Suppressor macrophage treated with lipopolysaccharide for 1 hour (primary cell): ENCODE data around the gene ZNHIT3.
"Not testable (repeated sequence)": the region's sequence is repeated elsewhere in the genome, so short reads cannot be mapped to it uniquely, and the experiment has no call there.

ENCODE experiments used
- DNase-seq, 3 donors: peaks; one replicate each; pipeline ENCODE4 v3.0.0-alpha.2; 2020 to 2022

ZNHIT3 gene

DNA sequence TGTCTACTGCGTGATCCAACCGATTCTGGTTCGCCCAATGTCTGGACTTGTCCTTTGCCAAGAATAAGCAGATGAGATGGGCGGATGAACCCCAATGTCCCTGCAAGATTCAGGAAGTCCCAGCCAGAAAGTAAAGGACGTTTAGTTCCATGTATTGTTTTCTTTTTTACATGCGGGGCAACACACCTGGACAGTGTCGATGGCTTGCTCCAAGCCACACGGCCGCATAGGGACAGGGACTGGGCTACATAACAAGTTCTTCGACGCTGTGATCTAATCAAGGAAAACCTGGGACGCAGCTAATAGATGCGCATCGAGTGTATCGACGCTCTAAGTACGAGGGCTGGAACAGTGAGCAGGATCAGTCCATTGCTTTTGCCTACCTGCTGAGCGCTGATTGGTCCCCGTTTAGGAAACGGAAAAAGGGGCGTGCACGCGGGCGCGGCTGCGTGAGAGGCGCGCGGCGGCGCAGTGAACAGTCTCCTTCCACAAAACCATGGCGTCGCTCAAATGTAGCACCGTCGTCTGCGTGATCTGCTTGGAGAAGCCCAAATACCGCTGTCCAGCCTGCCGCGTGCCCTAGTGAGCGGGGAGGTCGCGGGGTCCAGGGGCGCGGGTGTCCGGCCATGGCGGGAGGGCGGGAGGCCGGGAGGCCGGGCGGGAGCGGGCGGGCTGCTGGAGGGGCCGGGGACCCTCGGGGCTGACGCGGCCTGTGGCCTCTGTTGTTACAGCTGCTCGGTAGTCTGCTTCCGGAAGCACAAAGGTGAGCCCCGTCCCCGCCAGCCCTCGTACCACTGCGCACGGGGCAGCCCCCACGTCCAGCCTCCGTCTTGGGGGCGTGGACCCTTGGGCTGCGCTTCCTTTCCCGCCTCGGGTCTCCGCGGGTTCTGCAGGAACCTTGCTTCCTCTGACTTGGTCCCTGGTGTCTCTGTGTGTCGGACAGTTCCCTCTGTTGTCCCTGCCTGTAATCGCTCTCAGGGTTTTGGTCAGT, at the start of gene ZNHIT3:
ZNHIT3 (plus strand) TSS at position 478 of the 991 bp plus-strand sequence; CDS start at position 497, 19 bp downstream.
- DNase-seq, result peak; percentile 93 to 96 (median 95)

- DNase-seq, result not testable (repeated sequence)
These were observed 44.7 kb upstream of the ZNHIT3 start for GRCh38 chr17:36441792-36442191.

- no peak for DNase-seq
These were observed 42.7 kb upstream of the ZNHIT3 start for GRCh38 chr17:36443777-36444176.

DNA sequence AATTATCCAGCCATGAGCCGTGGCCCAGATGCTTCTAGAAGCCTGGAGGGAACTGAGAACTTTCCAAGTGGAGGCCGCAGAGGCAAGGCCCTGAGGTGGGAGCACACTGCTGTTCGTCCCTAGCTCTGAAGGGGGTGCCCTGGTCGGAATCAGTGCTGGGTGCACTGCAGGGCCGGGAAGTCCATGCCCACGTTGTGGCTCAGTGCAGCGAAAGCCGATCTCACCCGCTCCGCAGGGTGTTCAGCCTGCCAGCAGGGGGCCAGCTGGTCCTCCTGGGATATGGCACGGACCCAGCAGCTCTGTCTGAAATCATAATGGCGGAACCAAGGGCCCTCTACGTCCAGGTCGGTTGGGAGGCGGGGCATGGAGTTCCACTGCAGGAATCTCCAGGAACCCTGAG, 36.5 kb upstream of the ZNHIT3 start:
- not testable (repeated sequence) for DNase-seq

DNA sequence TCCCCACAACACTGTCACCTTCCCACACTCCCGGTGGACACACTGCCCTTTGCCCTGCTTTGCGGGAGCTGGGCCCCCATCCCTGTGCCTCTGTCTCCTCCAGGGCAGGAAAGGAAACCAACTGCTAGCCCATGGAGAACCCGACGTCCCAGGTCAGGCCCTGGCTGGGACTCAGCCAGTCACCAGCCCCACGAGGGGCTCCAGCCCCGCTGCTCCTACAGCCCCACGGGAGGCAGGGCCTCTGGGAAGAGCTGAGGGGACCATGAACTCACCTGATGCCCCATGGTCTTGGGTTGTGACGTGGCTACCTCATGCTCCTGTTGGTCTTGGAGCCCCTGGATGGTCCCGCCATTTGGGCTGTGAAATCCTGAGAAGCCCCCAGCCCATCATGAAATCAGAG, 33.6 kb upstream of the ZNHIT3 start:
- not testable (repeated sequence) for DNase-seq

GRCh38 chr17:36457701-36458100, 28.8 kb upstream of the ZNHIT3 start:
- DNase-seq, result not testable (repeated sequence)

DNA sequence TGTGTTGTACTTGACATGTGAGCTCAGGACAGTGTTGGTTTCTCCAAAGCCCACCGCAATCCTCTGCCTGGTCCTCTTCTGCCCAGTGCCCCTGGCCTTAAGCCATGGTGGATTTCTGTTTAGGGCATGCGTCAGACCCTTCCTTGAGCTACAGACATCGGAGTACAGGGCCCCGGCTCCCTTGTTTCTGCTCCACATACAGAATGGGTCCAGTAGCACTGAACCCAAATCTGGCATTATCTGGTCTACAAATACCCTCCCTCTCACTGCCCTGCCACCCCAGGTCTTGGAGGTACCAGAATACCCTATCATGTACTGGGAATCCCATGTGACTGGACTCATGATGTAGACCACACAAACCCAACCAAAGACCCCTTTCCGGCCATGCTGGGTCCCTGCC, 27.4 kb upstream of the ZNHIT3 start:
- no peak for DNase-seq

- DNase-seq, result no peak
These were observed 26.9 kb upstream of the ZNHIT3 start for GRCh38 chr17:36459601-36460000.

DNA sequence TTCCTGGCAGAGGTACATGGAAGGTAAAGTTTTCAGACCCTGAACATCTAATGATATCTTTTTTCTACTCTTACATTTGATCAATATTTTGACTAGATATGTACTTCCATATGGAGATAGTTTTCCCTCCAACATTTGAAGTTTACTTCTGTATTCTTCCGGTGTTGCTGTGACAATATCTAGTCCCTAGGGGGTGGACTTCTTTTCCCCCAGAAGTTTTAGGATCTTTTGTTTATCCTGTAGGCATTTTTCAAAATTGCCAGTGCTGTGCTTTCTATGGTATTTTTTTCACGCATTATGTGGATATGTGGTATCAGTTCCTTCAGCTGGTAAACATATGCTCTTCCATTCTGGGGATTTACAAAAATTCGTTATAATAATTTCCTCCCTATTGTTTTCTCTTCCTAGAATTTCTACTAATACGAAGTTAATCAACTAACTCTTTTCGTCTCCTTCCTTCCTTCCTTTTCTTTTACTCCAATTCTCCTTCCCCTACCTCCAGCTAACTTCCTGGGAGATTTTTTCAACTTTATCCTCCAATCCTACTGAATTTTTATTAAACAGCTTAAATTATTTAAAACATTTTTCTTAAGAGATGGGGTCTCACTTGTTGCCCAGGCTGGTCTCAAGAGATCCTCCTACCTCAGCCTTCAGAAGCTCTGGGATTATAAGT, 26.1 kb upstream of the ZNHIT3 start:
- no peak for DNase-seq

DNA sequence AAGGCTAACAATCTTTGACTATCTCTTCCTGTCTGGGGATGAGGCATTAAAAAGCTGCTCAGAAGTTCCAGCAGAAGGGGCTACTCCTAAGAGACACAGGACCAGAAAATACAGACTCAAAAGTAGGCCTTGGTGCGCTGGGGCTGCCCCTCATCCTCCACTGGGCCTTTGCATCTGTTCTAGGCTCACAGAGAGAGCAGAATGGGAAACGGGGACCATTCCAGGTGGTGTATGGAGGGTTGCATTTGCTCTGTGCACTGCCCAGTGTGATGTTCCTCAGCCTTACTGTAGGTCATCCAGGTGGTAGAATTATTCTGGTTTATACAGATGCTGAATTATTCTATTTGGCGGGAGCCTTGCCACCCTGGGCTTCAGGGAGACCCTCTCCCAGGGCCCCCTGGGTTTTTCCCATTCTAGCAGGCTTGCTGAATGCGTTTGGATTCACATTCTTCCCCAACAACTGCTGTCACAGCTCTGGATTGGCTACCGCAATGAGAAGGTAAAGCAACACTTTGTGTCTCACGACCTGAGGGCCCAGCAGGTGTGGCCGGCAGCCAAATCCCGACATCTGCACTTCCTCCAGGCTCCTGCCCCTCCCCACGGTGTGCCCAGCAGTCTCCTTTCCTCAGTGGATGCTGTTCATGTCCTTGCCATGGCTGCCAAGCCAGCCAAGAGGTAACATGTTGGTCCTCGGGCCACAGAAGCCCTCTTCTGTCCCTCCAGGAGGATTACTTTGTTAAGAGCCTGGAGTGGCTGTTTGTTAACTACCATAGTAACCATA, 25.0 kb upstream of the ZNHIT3 start:
- no peak for DNase-seq

DNA sequence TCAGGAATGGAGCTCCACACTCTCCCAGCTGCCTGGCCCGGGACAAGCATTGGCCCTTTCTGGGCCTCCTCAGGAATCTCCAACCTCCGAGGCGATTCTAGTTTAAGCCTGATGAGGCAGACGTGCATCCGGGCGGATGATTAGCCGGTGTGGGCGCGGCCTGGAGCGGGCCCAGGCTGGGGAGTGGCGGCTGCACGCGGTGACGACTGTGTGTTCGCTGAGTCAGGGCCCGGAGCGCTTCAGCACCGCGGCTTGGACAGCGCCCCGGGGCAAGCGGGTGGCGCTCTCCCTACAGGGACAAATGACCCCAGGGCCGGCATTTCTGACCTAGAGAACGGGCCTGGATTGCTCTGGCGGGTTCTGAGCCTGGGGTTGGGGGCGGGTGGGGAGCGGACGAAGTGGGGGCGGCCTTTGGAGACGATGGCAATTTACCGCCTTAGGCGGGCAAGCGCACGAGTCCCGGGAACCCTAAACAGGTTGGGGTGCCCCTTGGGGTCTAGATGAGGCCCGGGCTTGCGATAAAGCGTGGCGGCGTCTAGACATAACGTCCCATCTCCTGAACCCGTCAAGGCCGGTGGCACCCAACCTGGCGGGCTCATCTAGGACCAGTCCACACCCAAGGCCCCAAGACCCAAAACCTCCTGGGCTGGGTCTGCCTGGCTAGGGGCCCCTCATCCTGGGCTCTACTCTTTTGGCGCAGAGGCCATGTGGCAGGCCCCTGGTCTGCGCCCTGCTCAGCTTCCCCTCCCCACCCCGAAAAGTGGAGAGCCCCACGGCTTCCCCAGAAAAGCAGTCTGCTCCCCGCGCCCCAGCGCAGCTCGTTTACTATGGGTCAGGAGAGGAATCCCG, 22.3 kb upstream of the ZNHIT3 start:
- peak; percentile 88 to 92 (median 90) for DNase-seq

- no peak for DNase-seq
These were observed 21.8 kb upstream of the ZNHIT3 start for GRCh38 chr17:36464765-36465088.

GRCh38 chr17:36468903-36469635, 17.4 kb upstream of the ZNHIT3 start:
- no peak for DNase-seq

- DNase-seq, result no peak
These were observed 16.7 kb upstream of the ZNHIT3 start for GRCh38 chr17:36469733-36470132.

DNA sequence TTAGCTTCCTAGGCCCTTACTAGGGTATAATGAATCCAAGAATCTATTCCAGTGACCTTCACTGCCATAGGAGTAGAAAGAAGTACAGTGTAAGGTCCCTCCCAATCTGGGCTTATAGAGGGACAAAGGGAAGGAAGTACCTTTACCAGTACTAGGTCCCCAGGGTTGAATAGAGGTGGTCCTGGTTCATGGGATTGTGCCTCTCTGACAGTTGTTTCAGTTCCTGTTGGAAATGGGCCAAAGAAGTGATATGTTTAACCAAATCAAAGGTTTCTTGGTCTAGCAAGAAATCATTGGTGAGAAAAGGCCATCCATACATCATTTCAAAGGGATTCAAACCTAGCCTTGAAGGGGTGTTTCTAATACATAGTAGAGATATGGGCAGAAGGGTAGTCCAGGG, 16.0 kb upstream of the ZNHIT3 start:
- DNase-seq, result no peak

GRCh38 chr17:36474571-36474970, 11.9 kb upstream of the ZNHIT3 start:
- no peak for DNase-seq

GRCh38 chr17:36475346-36475970, 11.0 kb upstream of the ZNHIT3 start:
- no peak for DNase-seq

DNA sequence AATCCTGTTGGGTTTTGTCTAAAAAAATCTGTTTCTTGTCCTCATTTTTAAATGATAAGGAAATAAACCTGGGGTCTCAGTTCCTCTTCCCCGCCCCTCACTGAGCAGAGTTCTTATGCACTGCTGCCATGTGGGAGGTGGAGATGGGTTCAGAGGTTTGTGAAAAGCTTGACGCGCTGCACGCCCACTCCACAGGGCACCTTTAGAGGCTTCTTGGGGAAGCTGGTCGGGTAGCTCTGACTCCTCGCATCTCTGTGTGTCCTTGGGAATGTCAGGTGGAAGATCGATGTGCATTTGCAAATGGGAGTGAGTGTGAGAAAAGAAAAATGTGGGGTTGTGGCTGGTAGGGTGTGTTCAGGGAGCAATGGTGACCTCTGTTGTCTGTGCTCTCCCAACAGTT, 4.7 kb upstream of the ZNHIT3 start:
- no peak for DNase-seq

- peak; percentile 87 to 95 (median 93) for DNase-seq
These were observed 3.6 kb upstream of the ZNHIT3 start for GRCh38 chr17:36482611-36483504.

GRCh38 chr17:36484021-36484420, 2.5 kb upstream of the ZNHIT3 start:
- DNase-seq, result not testable (repeated sequence)
